ENCODE measurements around the gene NOL6. TPM values are rescaled to one million over a fixed set of nuclear protein-coding genes. Genes with fewer than 3 reads are reported as not detected.

The NOL6 gene
- total and polyA plus RNA-seq, 10 of the 15 experiments (the other 5 are each of a cell fraction or from before 2014, with no cell fraction given), result 8.3 to 53.2 (median 33.1) TPM

DNA sequence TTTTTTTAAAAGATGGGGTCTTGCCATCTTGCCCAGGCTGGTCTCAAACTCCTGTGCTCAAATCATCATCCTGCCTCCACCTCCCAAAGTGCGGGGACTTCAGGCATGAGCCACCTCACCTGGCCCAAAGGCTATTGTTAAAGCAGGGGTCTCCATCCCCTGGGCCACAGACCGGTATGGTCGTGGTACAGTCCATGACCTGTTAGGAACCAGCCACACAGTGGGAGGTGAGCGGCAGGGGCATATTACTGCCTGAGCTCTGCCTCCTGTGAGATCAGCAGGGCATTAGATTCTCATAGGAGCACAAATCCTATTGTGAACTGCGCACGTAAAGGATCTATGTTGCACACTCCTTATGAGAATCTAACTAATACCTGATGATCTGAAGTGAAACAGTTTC lies 7.3 kb upstream of the NOL6 start:
- CTCF ChIA-PET, result no interaction called here
- FAIRE-seq, result no peak
- WGBS (ENCODE audit: insufficient coverage, insufficient replicate concordance, low lambda C conversion rate, missing lambda C conversion rate), result 89% methylated on average over 6 of the region's 6 CpGs

More for the DNA sequence above, 7.3 kb upstream of the NOL6 start:
- SMC1A ChIA-PET (ENCODE audit: uncharacterized antibody, unreplicated experiment), result no interaction called here
- no peaks in the 10 kb centered on the region for H3K9me3 ChIP-seq (replicated peaks; ENCODE audit: control insufficient read depth, insufficient read depth, low read length)
- H3K79me2 ChIP-seq (ENCODE audit: control insufficient read depth, insufficient read depth, low read length), result no peaks in the 10 kb centered on the region
- no peaks in the 10 kb centered on the region for H3K4me1 ChIP-seq (ENCODE audit: control insufficient read depth, insufficient read depth, low read length)
- H3K4me2 ChIP-seq (ENCODE audit: control insufficient read depth, insufficient read depth), result no peak overlapping the region
- H4K20me1 ChIP-seq (ENCODE audit: control insufficient read depth, insufficient read depth), result no peaks in the 10 kb centered on the region
- in situ Hi-C loops (cut with MboI) (no loop called here), intact Hi-C loops (cut with micrococcal nuclease; ENCODE audit: unreplicated experiment) (no loop called here)
- H3K36me3 ChIP-seq (ENCODE audit: control insufficient read depth in 2 of 2, insufficient read depth in 2 of 2, low read length in 1 of 2), result no peaks in the 10 kb centered on the region
- TF ChIP-seq CHD2 (IDR thresholded peaks at IDR 0.05; ENCODE audit: borderline replicate concordance, low read depth, low read length) (no peak), ESRRA (IDR thresholded peaks at IDR 0.05; ENCODE audit: low read length) (no peak), EZH2 (IDR thresholded peaks at IDR 0.05; ENCODE audit: borderline replicate concordance, control insufficient read depth, low read depth, low read length) (no peak), SUPT20H (IDR thresholded peaks at IDR 0.05; ENCODE audit: borderline replicate concordance, control insufficient read depth, low read depth, low read length) (no peak), HCFC1 (IDR thresholded peaks at IDR 0.05; ENCODE audit: low read length) (no peak), BMI1 (IDR thresholded peaks at IDR 0.05; ENCODE audit: borderline replicate concordance) (no peak), ETV6 (conservative IDR thresholded peaks at IDR 0.05 in 1 of 2, IDR thresholded peaks at IDR 0.05 in 1 of 2; ENCODE audit: borderline replicate concordance in 1 of 2, low read depth in 1 of 2) (no peak), RAD51 (IDR thresholded peaks at IDR 0.05) (no peak), RCOR1 (conservative IDR thresholded peaks at IDR 0.05; ENCODE audit: low read depth, low read length) (no peak), RELA (IDR thresholded peaks at IDR 0.05; ENCODE audit: borderline replicate concordance, partially characterized antibody) (no peak)
- TF ChIP-seq, protein P1, sequence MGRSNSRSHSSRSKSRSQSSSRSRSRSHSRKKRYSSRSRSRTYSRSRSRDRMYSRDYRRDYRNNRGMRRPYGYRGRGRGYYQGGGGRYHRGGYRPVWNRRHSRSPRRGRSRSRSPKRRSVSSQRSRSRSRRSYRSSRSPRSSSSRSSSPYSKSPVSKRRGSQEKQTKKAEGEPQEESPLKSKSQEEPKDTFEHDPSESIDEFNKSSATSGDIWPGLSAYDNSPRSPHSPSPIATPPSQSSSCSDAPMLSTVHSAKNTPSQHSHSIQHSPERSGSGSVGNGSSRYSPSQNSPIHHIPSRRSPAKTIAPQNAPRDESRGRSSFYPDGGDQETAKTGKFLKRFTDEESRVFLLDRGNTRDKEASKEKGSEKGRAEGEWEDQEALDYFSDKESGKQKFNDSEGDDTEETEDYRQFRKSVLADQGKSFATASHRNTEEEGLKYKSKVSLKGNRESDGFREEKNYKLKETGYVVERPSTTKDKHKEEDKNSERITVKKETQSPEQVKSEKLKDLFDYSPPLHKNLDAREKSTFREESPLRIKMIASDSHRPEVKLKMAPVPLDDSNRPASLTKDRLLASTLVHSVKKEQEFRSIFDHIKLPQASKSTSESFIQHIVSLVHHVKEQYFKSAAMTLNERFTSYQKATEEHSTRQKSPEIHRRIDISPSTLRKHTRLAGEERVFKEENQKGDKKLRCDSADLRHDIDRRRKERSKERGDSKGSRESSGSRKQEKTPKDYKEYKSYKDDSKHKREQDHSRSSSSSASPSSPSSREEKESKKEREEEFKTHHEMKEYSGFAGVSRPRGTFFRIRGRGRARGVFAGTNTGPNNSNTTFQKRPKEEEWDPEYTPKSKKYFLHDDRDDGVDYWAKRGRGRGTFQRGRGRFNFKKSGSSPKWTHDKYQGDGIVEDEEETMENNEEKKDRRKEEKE (IDR thresholded peaks at IDR 0.05), result no peak
- TF ChIP-seq, protein P2, sequence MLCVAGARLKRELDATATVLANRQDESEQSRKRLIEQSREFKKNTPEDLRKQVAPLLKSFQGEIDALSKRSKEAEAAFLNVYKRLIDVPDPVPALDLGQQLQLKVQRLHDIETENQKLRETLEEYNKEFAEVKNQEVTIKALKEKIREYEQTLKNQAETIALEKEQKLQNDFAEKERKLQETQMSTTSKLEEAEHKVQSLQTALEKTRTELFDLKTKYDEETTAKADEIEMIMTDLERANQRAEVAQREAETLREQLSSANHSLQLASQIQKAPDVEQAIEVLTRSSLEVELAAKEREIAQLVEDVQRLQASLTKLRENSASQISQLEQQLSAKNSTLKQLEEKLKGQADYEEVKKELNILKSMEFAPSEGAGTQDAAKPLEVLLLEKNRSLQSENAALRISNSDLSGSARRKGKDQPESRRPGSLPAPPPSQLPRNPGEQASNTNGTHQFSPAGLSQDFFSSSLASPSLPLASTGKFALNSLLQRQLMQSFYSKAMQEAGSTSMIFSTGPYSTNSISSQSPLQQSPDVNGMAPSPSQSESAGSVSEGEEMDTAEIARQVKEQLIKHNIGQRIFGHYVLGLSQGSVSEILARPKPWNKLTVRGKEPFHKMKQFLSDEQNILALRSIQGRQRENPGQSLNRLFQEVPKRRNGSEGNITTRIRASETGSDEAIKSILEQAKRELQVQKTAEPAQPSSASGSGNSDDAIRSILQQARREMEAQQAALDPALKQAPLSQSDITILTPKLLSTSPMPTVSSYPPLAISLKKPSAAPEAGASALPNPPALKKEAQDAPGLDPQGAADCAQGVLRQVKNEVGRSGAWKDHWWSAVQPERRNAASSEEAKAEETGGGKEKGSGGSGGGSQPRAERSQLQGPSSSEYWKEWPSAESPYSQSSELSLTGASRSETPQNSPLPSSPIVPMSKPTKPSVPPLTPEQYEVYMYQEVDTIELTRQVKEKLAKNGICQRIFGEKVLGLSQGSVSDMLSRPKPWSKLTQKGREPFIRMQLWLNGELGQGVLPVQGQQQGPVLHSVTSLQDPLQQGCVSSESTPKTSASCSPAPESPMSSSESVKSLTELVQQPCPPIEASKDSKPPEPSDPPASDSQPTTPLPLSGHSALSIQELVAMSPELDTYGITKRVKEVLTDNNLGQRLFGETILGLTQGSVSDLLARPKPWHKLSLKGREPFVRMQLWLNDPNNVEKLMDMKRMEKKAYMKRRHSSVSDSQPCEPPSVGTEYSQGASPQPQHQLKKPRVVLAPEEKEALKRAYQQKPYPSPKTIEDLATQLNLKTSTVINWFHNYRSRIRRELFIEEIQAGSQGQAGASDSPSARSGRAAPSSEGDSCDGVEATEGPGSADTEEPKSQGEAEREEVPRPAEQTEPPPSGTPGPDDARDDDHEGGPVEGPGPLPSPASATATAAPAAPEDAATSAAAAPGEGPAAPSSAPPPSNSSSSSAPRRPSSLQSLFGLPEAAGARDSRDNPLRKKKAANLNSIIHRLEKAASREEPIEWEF (IDR thresholded peaks at IDR 0.05; ENCODE audit: insufficient replicate concordance, low read depth, low read length), result no peak
- no peak for DNase-seq (ENCODE audit: low read depth, low spot score)
- BruUV-seq (replicated peaks), result no TSS peak
- RAD21 ChIA-PET (ENCODE audit: unreplicated experiment), result no interaction called here
- no peak overlapping the region for H3K9ac ChIP-seq (ENCODE audit: control insufficient read depth, insufficient read depth, low read length)
- H3K27me3 ChIP-seq (replicated peaks in 1 of 2; ENCODE audit: control insufficient read depth in 2 of 2, insufficient read depth in 2 of 2, low read length in 1 of 2), result no peaks in the 10 kb centered on the region
- H2AFZ ChIP-seq (ENCODE audit: control insufficient read depth, low read depth, low read length), result no peak overlapping the region
- POLR2A ChIA-PET, result no interaction called here
- no peak for ATAC-seq
- no peak overlapping the region for H3K27ac ChIP-seq (ENCODE audit: control insufficient read depth, insufficient read depth)
- no peak overlapping the region for H3K4me3 ChIP-seq

Data from GM12878 (cell line).